ENCODE measurements around the gene SLC39A1. TPM values are rescaled to one million over a fixed set of nuclear protein-coding genes. Genes with fewer than 3 reads are reported as not detected.
A peak's percentile ranks its signal among the peaks of the same experiment; 100 is the strongest.

The SLC39A1 gene
- polyA plus RNA-seq, 2 of the 4 experiments (the other 2 are of a cell fraction), result 80.6 to 108 TPM

DNA sequence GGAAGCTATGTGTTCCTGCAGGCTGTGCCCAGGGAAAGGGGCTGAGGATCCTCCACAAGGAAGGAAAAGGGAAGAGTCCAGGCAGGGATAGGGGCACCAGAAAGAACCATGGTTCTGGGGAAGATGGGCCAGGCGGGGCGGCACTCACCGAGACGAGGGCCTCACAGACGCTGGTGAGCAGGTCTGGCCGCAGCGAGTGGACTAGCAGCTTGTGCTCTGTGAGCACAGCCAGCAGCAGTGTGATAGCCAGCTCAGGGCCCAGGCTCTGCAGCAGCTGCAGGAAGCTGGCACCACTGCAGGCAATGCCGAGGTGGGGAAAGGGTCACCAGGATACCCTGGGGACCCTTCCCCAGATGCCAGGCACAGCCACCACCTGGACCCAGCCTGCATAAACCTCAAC, 22.6 kb downstream of the SLC39A1 start:
- no peak for DNase-seq (ENCODE audit: low read depth in 1 of 2, low spot score in 1 of 2)
- Histone ChIP-seq H3K27ac (no peak overlapping the region), H3K4me3 (no peak overlapping the region), H3K4me2 (no peak overlapping the region), H3K9me3 (no peaks in the 10 kb centered on the region), H3K4me1 (peaks cover 11% of the 10 kb centered on the region; the same call in 1 of the 3 replicates)
- 92% methylated on average over 8 of the region's 8 CpGs for WGBS (ENCODE audit: missing lambda C conversion rate)
- ChIA-PET POLR2A (interaction anchor here (1.3 kb wide), 1 partner anchor 50 kb away, joined by 4 read pairs; the partner anchor contains the start of gene RPS27), CTCF (interaction anchor here (0.6 to 3.2 kb wide), 4 partner anchors 14 to 46 kb away, joined by 3 to 16 read pairs (median 4); partner anchors contain the start of gene RAB13)
- TF ChIP-seq FOSL2 (IDR thresholded peaks at IDR 0.05) (no peak), FOSL2 (CRISPR knock-in tag; IDR thresholded peaks at IDR 0.05) (no peak), FOXS1 (CRISPR knock-in tag; IDR thresholded peaks at IDR 0.05) (no peak), SREBF2 (IDR thresholded peaks at IDR 0.05) (no peak), NR3C1 (IDR thresholded peaks at IDR 0.05) (no peak), ESRRA (IDR thresholded peaks at IDR 0.05; ENCODE audit: borderline replicate concordance, low read length) (no peak), RCOR1 (IDR thresholded peaks at IDR 0.05; ENCODE audit: low read depth, low read length) (no peak)
- TF ChIP-seq, protein P1, sequence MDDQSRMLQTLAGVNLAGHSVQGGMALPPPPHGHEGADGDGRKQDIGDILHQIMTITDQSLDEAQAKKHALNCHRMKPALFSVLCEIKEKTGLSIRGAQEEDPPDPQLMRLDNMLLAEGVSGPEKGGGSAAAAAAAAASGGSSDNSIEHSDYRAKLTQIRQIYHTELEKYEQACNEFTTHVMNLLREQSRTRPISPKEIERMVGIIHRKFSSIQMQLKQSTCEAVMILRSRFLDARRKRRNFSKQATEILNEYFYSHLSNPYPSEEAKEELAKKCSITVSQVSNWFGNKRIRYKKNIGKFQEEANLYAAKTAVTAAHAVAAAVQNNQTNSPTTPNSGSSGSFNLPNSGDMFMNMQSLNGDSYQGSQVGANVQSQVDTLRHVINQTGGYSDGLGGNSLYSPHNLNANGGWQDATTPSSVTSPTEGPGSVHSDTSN (IDR thresholded peaks at IDR 0.05), result no peak
- no peak for ATAC-seq
- no peak for FAIRE-seq

DNA sequence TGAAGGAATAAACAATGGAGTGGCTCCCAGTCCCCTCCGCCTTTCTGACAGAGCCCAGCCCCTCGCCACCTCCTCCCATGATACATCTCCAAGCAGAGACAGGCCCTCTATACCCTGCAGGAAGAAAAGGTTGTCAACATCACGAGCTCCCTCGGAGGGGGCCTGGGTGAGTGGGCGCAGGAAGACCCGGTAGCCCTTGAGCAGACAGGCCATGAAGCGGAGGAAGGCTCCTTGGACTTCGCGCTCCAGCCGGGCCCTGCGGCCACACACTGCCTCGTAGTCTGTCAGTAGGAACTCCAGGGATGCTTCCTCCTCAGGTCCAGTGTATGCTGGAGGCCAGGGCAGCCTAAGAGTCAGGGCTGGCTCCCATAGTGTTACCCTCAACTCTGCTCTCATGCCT, 23.9 kb downstream of the SLC39A1 start:
- Histone ChIP-seq H3K4me3 (no peak overlapping the region), H3K27ac (no peak overlapping the region), H3K9me3 (no peaks in the 10 kb centered on the region), H3K4me2 (no peak overlapping the region), H3K4me1 (0 out of 3 replicates have a peak, but pooled peaks cover 3% of the 10 kb centered on the region)
- DNase-seq (ENCODE audit: low read depth in 1 of 2, low spot score in 1 of 2), result no peak
- CTCF ChIA-PET, result interaction anchor here (0.5 to 1.6 kb wide), 5 partner anchors 16 to 490 kb away, joined by 3 to 6 read pairs (median 4); partner anchors contain the start of gene RAB13
- no peak for FAIRE-seq
- 97% methylated on average over 12 of the region's 12 CpGs for WGBS (ENCODE audit: missing lambda C conversion rate)
- TF ChIP-seq CBX8 (IDR thresholded peaks at IDR 0.05), result no peak
- TF ChIP-seq, protein P2, sequence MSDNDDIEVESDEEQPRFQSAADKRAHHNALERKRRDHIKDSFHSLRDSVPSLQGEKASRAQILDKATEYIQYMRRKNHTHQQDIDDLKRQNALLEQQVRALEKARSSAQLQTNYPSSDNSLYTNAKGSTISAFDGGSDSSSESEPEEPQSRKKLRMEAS (IDR thresholded peaks at IDR 0.05), result no peak
- TF ChIP-seq RNF2 (IDR thresholded peaks at IDR 0.05; ENCODE audit: borderline replicate concordance, low read depth), result no peak
- no peak for TF ChIP-seq POLR2A (IDR thresholded peaks at IDR 0.05; ENCODE audit: low read length)
- TF ChIP-seq NPAS2 (CRISPR knock-in tag; IDR thresholded peaks at IDR 0.05; ENCODE audit: borderline replicate concordance), result no peak
- POLR2A ChIA-PET, result no interaction called here
- ATAC-seq, result peak in 1 of 2 experiments; percentile 13; a peak in 2 of 6 replicates

DNA sequence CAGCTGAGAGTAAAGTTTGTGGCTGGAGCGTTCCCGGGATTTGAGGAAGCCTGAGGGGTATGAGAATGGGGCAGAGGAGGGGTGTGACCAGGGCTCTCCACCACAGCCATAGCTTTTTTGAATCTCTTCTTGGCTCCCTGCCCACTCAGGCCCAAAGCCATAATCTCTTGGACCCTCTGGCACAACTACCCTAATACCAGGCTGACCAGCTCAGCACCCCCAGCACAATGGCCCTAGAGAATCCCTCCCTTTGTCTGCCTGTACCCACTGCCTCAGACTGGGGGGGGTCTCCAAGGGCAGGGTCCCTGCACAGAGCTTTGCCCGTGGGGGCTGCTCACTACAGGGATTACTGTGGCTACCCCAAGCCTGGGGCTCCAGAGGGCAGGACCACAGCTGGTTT, 24.3 kb downstream of the SLC39A1 start:
- Histone ChIP-seq H3K4me3 (no peak overlapping the region), H3K9me3 (no peaks in the 10 kb centered on the region), H3K4me2 (no peak overlapping the region), H3K4me1 (no peaks in the 10 kb centered on the region), H3K27ac (no peak overlapping the region)
- CTCF ChIA-PET, result interaction anchor here (0.5 to 1.6 kb wide), 5 partner anchors 16 to 489 kb away, joined by 3 to 6 read pairs (median 4); partner anchors contain the start of gene RAB13
- no peak for TF ChIP-seq ZSCAN20 (CRISPR knock-in tag; IDR thresholded peaks at IDR 0.05)
- TF ChIP-seq SMC3 (IDR thresholded peaks at IDR 0.05), result no peak
- TF ChIP-seq, protein P3, sequence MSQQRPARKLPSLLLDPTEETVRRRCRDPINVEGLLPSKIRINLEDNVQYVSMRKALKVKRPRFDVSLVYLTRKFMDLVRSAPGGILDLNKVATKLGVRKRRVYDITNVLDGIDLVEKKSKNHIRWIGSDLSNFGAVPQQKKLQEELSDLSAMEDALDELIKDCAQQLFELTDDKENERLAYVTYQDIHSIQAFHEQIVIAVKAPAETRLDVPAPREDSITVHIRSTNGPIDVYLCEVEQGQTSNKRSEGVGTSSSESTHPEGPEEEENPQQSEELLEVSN (IDR thresholded peaks at IDR 0.05; ENCODE audit: borderline replicate concordance, low read depth), result no peak
- no peak for TF ChIP-seq FOXS1 (CRISPR knock-in tag; IDR thresholded peaks at IDR 0.05)
- TF ChIP-seq BHLHE40 (IDR thresholded peaks at IDR 0.05; ENCODE audit: low read depth, low read length), result no peak
- no peak for TF ChIP-seq HOXA7 (CRISPR knock-in tag; IDR thresholded peaks at IDR 0.05)
- no peak for TF ChIP-seq CEBPB (IDR thresholded peaks at IDR 0.05)
- no peak for TF ChIP-seq HOXB13 (CRISPR knock-in tag; IDR thresholded peaks at IDR 0.05; ENCODE audit: low read depth)
- TF ChIP-seq, protein P2 (IDR thresholded peaks at IDR 0.05), result no peak
- TF ChIP-seq FOSL2 (IDR thresholded peaks at IDR 0.05), result no peak
- TF ChIP-seq FOSL2 (CRISPR knock-in tag; IDR thresholded peaks at IDR 0.05), result no peak
- no peak for TF ChIP-seq CBX8 (IDR thresholded peaks at IDR 0.05)
- TF ChIP-seq, protein P4, sequence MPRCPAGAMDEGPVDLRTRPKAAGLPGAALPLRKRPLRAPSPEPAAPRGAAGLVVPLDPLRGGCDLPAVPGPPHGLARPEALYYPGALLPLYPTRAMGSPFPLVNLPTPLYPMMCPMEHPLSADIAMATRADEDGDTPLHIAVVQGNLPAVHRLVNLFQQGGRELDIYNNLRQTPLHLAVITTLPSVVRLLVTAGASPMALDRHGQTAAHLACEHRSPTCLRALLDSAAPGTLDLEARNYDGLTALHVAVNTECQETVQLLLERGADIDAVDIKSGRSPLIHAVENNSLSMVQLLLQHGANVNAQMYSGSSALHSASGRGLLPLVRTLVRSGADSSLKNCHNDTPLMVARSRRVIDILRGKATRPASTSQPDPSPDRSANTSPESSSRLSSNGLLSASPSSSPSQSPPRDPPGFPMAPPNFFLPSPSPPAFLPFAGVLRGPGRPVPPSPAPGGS (IDR thresholded peaks at IDR 0.05), result no peak
- TF ChIP-seq POLR2AphosphoS2 (conservative IDR thresholded peaks at IDR 0.05; ENCODE audit: low read length), result no peak
- TF ChIP-seq, protein P5, sequence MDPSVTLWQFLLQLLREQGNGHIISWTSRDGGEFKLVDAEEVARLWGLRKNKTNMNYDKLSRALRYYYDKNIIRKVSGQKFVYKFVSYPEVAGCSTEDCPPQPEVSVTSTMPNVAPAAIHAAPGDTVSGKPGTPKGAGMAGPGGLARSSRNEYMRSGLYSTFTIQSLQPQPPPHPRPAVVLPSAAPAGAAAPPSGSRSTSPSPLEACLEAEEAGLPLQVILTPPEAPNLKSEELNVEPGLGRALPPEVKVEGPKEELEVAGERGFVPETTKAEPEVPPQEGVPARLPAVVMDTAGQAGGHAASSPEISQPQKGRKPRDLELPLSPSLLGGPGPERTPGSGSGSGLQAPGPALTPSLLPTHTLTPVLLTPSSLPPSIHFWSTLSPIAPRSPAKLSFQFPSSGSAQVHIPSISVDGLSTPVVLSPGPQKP (IDR thresholded peaks at IDR 0.05; ENCODE audit: low read depth, low read length), result no peak
- TF ChIP-seq, protein P1 (IDR thresholded peaks at IDR 0.05), result no peak
- TF ChIP-seq TP53 (CRISPR knock-in tag; IDR thresholded peaks at IDR 0.05), result no peak
- TF ChIP-seq RNF2 (IDR thresholded peaks at IDR 0.05; ENCODE audit: borderline replicate concordance, low read depth), result no peak
- TF ChIP-seq, protein P6, sequence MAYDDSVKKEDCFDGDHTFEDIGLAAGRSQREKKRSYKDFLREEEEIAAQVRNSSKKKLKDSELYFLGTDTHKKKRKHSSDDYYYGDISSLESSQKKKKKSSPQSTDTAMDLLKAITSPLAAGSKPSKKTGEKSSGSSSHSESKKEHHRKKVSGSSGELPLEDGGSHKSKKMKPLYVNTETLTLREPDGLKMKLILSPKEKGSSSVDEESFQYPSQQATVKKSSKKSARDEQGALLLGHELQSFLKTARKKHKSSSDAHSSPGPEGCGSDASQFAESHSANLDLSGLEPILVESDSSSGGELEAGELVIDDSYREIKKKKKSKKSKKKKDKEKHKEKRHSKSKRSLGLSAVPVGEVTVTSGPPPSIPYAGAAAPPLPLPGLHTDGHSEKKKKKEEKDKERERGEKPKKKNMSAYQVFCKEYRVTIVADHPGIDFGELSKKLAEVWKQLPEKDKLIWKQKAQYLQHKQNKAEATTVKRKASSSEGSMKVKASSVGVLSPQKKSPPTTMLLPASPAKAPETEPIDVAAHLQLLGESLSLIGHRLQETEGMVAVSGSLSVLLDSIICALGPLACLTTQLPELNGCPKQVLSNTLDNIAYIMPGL (CRISPR knock-in tag; IDR thresholded peaks at IDR 0.05; ENCODE audit: borderline replicate concordance), result no peak
- no peak for TF ChIP-seq HEYL (CRISPR knock-in tag; IDR thresholded peaks at IDR 0.05)
- 90% methylated on average over 3 of the region's 3 CpGs for WGBS (ENCODE audit: missing lambda C conversion rate)
- no peak for FAIRE-seq
- DNase-seq (ENCODE audit: low read depth in 1 of 2, low spot score in 1 of 2), result no peak
- POLR2A ChIA-PET, result no interaction called here
- ATAC-seq, result no peak

All from A549 (cell line).